Erythroblast (primary cell): ENCODE results near the gene THSD4.

Experiments used
- GATA1 ChIP-seq: IDR thresholded peaks from 2 replicates; pipeline ENCODE4 v1.6.1; 2011; ENCODE audit warnings: low read depth, mild to moderate bottlenecking, control low read depth, low read length, moderate library complexity
- POLR2A ChIP-seq: IDR thresholded peaks from 2 replicates; pipeline ENCODE4 v1.6.1; 2011; ENCODE audit warnings: mild to moderate bottlenecking, low read length

DNA sequence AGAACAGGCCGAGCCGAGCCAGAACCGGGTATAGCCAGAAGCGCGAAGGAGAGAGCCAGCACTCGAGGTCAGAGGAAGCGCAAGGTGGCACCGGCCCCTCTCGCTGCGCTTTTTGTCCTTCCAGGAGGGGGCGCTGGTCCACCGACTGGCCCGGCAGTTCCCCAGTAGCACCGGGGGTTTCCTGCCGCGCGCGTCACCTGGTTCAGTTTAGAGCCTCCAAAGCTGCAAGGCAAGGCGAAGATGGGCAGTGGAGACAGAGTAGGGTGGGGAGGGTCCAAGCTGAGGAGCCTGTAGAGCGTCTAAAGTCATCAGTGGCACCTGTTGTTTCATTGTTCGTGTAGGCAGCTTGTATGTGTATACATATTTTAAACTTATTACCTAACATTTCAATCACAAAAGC is 687.5 kb downstream of the THSD4 start:
- TF ChIP-seq POLR2A, result no peak
- TF ChIP-seq GATA1, result no peak
